ENCODE data around the gene PITPNM3. TPM values are rescaled to one million over a fixed set of nuclear protein-coding genes. Genes with fewer than 3 reads are reported as not detected.
A peak's percentile ranks its signal among the peaks of the same experiment; 100 is the strongest.

The PITPNM3 gene
- total and polyA plus RNA-seq, 2 of the 8 experiments (the other 6 are each of a cell fraction or from before 2014, with no cell fraction given): 1.7 to 3.1 TPM

DNA sequence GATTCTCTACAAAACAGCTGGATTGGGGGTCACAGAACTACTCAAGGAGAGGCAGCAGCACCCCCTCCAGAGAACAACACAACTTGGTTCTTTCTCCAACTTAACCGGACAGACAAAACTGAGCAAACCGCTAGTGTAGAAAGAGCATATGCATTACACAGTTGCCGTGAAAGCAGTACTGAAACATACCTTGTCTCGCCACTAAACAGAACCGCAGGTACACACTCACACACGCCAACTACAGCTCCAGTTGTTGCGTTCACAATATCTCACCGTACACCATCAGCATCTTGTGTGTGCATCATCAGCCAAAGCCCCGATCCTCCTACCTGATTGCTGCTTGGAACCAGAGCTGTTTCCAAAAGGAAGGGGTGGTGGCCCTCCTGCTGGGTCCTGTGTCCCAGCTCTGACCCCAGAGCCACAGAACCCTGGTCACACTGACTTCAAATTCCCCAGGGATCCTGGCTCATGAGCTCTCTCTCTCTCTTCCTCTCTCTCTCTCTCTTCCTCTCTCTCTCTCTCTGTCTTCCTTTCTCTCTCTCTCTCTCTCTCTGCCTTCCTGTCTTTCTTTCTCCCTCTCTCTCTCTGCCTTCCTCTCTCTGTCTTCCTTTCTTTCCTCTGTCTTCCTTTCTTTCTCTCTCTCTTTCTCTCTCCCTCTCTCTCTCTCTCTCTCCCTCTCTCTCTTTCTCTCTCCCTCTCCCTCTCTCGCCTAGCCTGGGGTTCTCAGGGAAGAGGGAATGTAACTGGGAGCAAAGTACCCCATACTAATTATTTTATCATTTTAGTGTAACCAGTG lies 103.7 kb downstream of the PITPNM3 start:
- Histone ChIP-seq H3K18ac (ENCODE audit: extremely low read depth, low read length) (no peak overlapping the region; the same call in 1 of the 2 replicates), H4K20me1 (replicated peaks in 1 of 2; ENCODE audit: control insufficient read depth in 1 of 2, insufficient read depth in 2 of 2, low read length in 2 of 2) (peaks cover 0 to 11% of the 10 kb centered on the region in 2 experiments), H2BK20ac (ENCODE audit: low read length) (no peak overlapping the region), H3K36me3 (ENCODE audit: control insufficient read depth in 2 of 4, insufficient read depth in 4 of 4, low read length in 3 of 4) (peaks cover 10 to 35% (median 25%) of the 10 kb centered on the region in 4 experiments), H2BK5ac (ENCODE audit: low read depth, low read length) (no peak overlapping the region), H3K27me3 (replicated peaks in 1 of 4; ENCODE audit: control insufficient read depth in 3 of 4, extremely low read depth in 1 of 4, insufficient read depth in 3 of 4, low read length in 3 of 4) (no peaks in the 10 kb centered on the region; a peak in 3 of 7 replicates), H3K4me2 (ENCODE audit: insufficient read depth in 1 of 2, low read depth in 2 of 2, low read length in 2 of 2) (peak overlapping the region in 1 of 2 experiments; percentile 21; a peak in 1 of 4 replicates), H3K56ac (replicated peaks; ENCODE audit: insufficient read length, low read depth, low read length) (no peak overlapping the region), H3K9ac (replicated peaks in 1 of 4; ENCODE audit: extremely low read depth in 1 of 4, low read depth in 3 of 4, low read length in 3 of 4) (no peak overlapping the region), H2BK15ac (ENCODE audit: low read length) (no peak overlapping the region), H3K4me1 (replicated peaks in 1 of 4; ENCODE audit: control insufficient read depth in 3 of 4, insufficient read depth in 4 of 4, low read length in 3 of 4) (peaks cover 2 to 48% (median 28%) of the 10 kb centered on the region in 4 experiments), H4K8ac (ENCODE audit: extremely low read depth, insufficient read depth, low read length) (no peak overlapping the region; the same call in 1 of the 2 replicates), H3K4ac (replicated peaks; ENCODE audit: insufficient read length, low read depth, low read length) (no peak overlapping the region), H4K91ac (replicated peaks; ENCODE audit: insufficient read length, low read length) (no peak overlapping the region), H3K23me2 (ENCODE audit: low read depth, low read length) (peaks cover 12% of the 10 kb centered on the region), H3K4me3 (ENCODE audit: extremely low read depth in 1 of 4, insufficient read depth in 2 of 4, low read depth in 3 of 4, low read length in 4 of 4) (no peak overlapping the region), H3K79me1 (ENCODE audit: low read depth, low read length) (no peaks in the 10 kb centered on the region), H2AK5ac (ENCODE audit: low read depth, low read length) (no peak overlapping the region), H2BK120ac (replicated peaks; ENCODE audit: low read depth, low read length) (no peak overlapping the region), H3K14ac (ENCODE audit: insufficient read length) (no peak overlapping the region), H2AFZ (ENCODE audit: low read length) (no peak overlapping the region), H4K5ac (ENCODE audit: insufficient read length, low read depth, low read length) (no peak overlapping the region), H2BK12ac (ENCODE audit: low read depth, low read length) (no peak overlapping the region), H3K9me3 (ENCODE audit: insufficient read depth in 2 of 2, low read depth in 1 of 2, low read length in 1 of 2) (no peaks in the 10 kb centered on the region), H3K23ac (ENCODE audit: insufficient read length) (no peak overlapping the region), H3K27ac (ENCODE audit: low read depth, low read length) (no peak overlapping the region), H3K79me2 (ENCODE audit: control insufficient read depth in 1 of 2, insufficient read depth in 2 of 2, low read length in 2 of 2) (no peaks in the 10 kb centered on the region; a peak in 1 of 4 replicates)
- CTCF ChIA-PET (ENCODE audit: partially characterized antibody): interaction anchor here (0.5 to 2.4 kb wide), 6 partner anchors 20 to 374 kb away, joined by 3 to 7 read pairs (median 3); no protein-coding TSS in a partner anchor
- no peak for DNase-seq (ENCODE audit: low read depth in 1 of 2, low spot score in 2 of 2)
- no peak for FAIRE-seq
- 83% methylated on average over 10 of the region's 10 CpGs; no CpG with 5 or more reads in 1 of the 2 experiments for WGBS, 2 experiments (ENCODE audit: extremely low coverage in 1 of 2, insufficient coverage in 1 of 2, insufficient read length in 1 of 2, insufficient replicate concordance in 2 of 2, low coverage in 1 of 2, low lambda C conversion rate in 2 of 2, missing lambda C conversion rate in 1 of 2)
- peak; percentile 26; the same call in 1 of the 2 replicates for TF ChIP-seq POLR2AphosphoS5 (IDR thresholded peaks at IDR 0.05; ENCODE audit: low read depth, low read length)
- TF ChIP-seq CREB1 (IDR thresholded peaks at IDR 0.05): no peak
- TF ChIP-seq ZNF274 (IDR thresholded peaks at IDR 0.05; ENCODE audit: borderline replicate concordance, extremely low read depth, low read length): no peak
- TF ChIP-seq, protein P1, sequence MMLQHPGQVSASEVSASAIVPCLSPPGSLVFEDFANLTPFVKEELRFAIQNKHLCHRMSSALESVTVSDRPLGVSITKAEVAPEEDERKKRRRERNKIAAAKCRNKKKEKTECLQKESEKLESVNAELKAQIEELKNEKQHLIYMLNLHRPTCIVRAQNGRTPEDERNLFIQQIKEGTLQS (IDR thresholded peaks at IDR 0.05; ENCODE audit: insufficient read depth, low read depth, low read length): no peak
- no peak for TF ChIP-seq BACH1 (IDR thresholded peaks at IDR 0.05; ENCODE audit: low read length)
- TF ChIP-seq CHD2 (IDR thresholded peaks at IDR 0.05; ENCODE audit: low read length): no peak
- POLR2A ChIA-PET (ENCODE audit: partially characterized antibody): interaction anchor here (0.7 to 4.4 kb wide), 6 partner anchors 9 to 189 kb away, joined by 3 to 58 read pairs (median 7); partner anchors contain the start of gene PIMREG
